GM12865 (cell line): ENCODE measurements around the gene MMEL1.

Experiments
- DNase-seq: peaks from one replicate; pipeline ENCODE4 v3.0.0; 2010; ENCODE audit warnings: low read depth
- H3K4me3 ChIP-seq: 2 replicates; pipeline ENCODE4 v1.5.1; 2011; ENCODE audit warnings: mild to moderate bottlenecking, low read depth, low read length, control low read depth
- CTCF ChIP-seq: IDR thresholded peaks from 2 replicates; pipeline ENCODE4 v1.5.1; 2011; ENCODE audit warnings: low read length, control low read depth, low read depth, inconsistent platforms; ENCODE audit not compliant: insufficient read depth; ENCODE audit errors: missing control alignments

MMEL1 gene

GRCh38 chr1:2607641-2608091 is 25.1 kb downstream of the MMEL1 start:
- no peak overlapping the region for H3K4me3 ChIP-seq
- no peak for DNase-seq

DNA sequence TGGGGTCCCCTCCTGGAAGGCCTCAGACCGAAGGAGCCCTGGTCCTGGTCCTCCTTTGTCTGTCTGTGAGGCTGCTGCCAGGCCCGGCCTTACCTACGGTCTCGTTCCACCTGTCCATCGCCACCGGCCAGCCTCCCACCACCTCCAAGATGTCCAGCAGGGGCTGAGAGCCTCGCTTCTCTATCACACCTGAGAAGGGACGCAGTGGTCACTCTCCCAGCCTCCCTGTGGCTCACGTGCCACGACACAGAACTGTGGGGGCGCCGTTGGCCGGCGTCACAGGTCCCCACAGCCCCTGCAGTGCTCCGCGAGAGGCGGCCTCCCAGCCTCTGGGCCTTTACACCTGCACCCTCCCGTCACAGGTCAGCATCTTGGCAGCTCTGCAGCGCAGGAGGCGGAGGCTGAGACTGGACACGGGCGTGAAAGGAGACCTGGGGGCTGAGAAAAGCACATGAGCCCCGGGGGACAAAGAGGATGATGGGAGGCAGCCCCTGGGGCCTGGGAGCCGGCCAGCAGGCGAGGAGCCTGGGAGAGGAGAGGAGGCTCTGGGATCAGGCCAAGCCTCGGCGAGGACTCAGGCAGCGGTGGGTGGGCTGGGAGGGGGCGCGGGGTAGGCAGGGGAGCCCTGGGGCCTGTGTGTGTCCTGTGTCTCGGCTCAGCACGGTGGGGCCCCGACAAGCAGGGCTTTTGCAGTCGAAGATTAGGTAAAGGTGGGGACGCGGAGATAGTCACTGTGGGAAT is 25.8 kb downstream of the MMEL1 start:
- no peak for TF ChIP-seq CTCF
- no peak for DNase-seq
- H3K4me3 ChIP-seq, result no peak overlapping the region

More at GRCh38 chr1:2607641-2608091, 25.1 kb downstream of the MMEL1 start:
- no peak for TF ChIP-seq CTCF

- no peak for DNase-seq
- no peak for TF ChIP-seq CTCF
- no peak overlapping the region for H3K4me3 ChIP-seq
Measured at GRCh38 chr1:2606396-2606880, 26.4 kb downstream of the MMEL1 start.

DNA sequence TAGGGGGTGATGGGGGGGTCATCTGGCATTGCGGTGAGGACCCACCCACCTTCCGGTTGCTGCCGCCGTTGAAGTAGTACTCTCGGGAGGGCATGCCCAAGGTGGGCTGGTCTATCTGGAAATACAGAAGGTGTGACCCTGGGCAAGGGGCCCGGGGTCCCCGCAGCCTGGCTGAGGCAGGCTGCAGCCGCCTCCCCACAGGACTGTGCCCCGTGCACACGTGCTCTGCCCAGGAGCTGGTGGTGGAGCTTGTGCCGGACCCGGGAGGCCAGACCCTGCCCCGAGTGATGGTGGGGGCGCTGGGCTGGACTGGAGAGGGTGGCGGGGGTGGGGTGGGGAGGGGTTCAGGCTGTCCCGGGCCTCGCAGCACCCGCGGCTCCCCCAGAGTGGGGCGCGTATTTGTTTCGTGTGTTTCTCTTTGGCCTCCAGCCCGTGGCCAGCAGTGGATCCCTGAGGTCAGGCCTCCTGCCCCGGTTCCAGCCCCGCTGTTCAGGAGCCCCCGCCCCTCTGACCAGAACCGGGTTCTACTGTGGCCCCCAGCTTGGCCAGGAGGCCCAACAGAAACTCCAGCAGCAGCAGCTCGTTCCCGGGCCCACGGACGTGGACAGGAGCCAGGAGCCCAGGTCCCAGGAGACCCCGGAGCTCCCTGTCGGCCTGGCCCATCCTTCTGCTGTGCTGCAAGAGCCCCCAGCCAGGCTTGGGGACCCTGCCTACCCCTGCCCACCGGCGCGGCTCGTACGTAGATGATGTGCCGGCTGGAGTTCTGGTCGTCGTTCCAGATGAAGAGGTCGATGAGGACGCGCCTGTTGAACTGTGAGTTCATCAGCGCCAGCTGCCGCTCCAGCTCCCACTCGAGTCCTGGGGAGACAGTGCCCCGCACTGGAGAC is 27.1 kb downstream of the MMEL1 start:
- no peak overlapping the region for H3K4me3 ChIP-seq
- TF ChIP-seq CTCF, result no peak
- no peak for DNase-seq

- no peak for TF ChIP-seq CTCF
- DNase-seq, result no peak
- H3K4me3 ChIP-seq, result no peak overlapping the region
Measured at GRCh38 chr1:2604844-2605508, 27.8 kb downstream of the MMEL1 start.

DNA sequence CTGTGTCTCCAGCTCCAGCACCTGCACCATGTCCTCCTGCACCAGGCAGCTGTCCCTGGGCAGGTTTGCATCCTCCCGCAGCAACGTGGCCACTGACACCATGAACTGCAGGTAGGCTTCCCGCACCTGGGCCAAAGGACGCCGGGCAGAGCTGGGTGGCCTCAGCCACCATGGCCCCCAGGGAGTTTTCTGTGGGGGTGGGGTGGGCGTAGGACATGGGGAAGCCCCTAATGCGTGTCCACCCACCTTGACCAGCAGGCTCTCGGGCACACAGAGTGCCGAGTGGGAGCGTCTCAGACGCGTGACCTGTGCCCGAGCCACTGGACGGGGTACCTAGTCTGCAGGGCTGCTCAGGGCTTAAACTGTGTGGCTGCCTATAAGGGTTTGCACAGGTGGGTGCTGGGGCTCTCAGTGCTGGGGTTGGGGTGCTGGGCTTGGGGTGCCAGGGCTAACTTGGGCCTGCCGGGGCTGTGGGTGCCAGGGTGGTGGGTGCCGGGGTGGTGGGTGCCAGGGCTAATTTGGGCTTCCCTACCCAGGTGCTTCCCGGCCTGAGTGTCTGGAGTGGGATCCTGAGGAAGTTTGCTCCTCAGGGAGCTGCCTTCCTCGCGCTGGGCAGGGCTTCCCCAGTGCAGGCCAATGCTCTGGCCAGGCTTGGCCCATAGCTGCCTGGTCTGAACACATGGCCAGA is 28.5 kb downstream of the MMEL1 start:
- DNase-seq, result no peak

More for the DNA sequence above, 28.5 kb downstream of the MMEL1 start:
- TF ChIP-seq CTCF, result no peak
- no peak overlapping the region for H3K4me3 ChIP-seq
